ENCODE measurements around the gene ZMAT5.

ZMAT5 gene

GRCh38 chr22:29697853-29698598, 68.8 kb downstream of the ZMAT5 start:
- H3K4me3 ChIP-seq (ENCODE audit: low read depth, low read length), result no peak overlapping the region
- TF ChIP-seq, protein P1, sequence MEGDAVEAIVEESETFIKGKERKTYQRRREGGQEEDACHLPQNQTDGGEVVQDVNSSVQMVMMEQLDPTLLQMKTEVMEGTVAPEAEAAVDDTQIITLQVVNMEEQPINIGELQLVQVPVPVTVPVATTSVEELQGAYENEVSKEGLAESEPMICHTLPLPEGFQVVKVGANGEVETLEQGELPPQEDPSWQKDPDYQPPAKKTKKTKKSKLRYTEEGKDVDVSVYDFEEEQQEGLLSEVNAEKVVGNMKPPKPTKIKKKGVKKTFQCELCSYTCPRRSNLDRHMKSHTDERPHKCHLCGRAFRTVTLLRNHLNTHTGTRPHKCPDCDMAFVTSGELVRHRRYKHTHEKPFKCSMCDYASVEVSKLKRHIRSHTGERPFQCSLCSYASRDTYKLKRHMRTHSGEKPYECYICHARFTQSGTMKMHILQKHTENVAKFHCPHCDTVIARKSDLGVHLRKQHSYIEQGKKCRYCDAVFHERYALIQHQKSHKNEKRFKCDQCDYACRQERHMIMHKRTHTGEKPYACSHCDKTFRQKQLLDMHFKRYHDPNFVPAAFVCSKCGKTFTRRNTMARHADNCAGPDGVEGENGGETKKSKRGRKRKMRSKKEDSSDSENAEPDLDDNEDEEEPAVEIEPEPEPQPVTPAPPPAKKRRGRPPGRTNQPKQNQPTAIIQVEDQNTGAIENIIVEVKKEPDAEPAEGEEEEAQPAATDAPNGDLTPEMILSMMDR (IDR thresholded peaks at IDR 0.05; ENCODE audit: borderline replicate concordance, insufficient read depth, low read depth, low read length), result no peak

DNA sequence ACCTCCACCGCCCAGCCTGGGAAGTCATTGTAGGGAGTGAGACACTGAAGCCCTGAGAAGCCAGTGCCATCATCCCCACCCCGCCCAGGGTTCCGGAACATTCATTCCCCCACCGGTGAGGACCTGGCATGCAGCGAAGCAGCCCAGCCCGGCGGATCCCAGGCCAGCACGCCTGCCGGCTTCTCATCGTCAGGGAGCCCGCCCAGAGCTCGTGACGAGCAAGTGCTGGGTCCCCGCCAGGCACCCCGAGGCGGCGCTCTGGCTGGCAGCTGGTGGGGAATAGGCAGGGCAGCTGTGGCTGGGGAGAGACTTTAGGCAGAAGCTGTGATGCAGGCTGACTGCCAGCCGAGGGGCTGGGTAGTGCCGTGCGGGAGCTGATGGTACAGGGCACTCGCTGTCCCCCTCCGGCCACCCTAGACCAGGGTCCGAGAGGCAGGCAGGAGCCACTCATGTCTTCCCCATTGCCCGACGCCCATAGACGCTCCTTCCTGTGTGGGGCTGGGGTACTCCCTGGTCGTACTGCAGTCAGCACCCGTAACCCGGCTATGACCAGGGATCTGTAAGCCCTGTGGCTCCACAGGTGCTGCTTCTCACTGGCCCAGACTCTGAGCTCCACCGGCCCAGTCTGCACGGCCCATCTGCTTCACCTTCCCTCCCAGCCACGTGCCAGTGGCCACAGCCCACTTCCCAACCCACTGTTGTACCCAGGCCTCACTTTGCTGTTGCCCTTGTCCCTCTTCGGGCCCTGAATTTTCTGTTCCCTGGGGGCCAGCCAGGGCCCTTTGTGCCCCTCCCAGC, 71.5 kb downstream of the ZMAT5 start:
- H3K4me3 ChIP-seq (ENCODE audit: low read depth, low read length), result no peak overlapping the region
- TF ChIP-seq, protein P1 (IDR thresholded peaks at IDR 0.05; ENCODE audit: borderline replicate concordance, insufficient read depth, low read depth, low read length), result no peak

- TF ChIP-seq, protein P1 (IDR thresholded peaks at IDR 0.05; ENCODE audit: borderline replicate concordance, insufficient read depth, low read depth, low read length), result no peak
- no peak overlapping the region for H3K4me3 ChIP-seq (ENCODE audit: low read depth, low read length)
Observed at GRCh38 chr22:29693671-29694070, 73.1 kb downstream of the ZMAT5 start.

DNA sequence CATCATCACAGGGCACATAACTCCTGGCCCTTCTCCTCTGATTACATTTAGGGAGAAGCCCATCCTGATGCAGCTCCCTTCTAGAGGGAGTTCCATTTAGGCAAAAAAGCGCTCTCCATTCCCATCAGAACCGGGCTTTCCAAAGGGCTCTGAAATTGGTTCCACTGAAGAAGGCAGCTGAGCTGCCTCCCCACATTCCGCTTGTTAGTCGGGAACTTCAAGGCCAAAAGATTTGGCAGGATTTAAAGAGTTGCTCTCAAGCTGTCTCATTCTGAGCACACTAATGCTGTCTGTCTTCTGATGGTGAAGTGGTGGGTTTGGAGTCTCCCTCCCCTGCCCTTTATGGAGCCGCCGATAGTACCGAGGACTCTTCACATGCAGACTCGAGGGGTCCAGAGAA, 73.6 kb downstream of the ZMAT5 start:
- TF ChIP-seq, protein P1 (IDR thresholded peaks at IDR 0.05; ENCODE audit: borderline replicate concordance, insufficient read depth, low read depth, low read length), result no peak
- H3K4me3 ChIP-seq (ENCODE audit: low read depth, low read length), result no peak overlapping the region

GRCh38 chr22:29692327-29692640, 74.5 kb downstream of the ZMAT5 start:
- no peak overlapping the region for H3K4me3 ChIP-seq (ENCODE audit: low read depth, low read length)
- TF ChIP-seq, protein P1 (IDR thresholded peaks at IDR 0.05; ENCODE audit: borderline replicate concordance, insufficient read depth, low read depth, low read length), result no peak

DNA sequence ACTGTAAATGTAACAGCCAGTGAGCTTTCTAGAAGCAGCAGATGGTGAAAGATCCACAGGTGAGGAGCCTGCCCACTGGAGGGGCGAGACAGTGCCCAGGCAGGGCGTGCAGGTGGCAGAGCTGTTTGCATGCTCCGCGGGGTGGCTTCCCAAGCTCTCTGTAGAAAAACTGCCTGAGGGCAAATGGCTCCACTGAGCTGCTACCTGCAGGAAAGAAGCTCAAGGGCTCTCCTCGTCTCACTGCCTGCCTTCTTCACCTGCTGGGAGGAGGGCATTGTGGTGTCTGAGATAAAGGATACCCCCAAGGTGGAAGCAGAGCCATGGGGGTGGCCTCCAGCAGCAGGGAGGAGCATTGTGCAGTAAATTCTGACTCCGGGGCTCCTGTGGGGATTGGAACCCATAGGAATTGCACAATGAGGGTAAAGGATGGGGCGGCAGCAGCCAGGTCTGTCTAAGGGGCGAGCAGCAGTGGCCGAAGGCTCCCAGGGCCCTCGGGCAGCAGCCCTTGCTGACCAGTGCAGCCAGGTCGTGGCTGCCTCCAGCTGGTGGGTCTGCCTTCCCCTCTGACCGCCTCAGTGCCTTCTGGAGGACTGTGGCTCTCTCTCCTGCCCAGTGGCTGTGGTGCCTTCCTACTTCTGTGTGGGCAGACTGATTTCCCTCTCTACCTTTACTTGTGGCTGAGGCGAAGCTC, 75.0 kb downstream of the ZMAT5 start:
- TF ChIP-seq, protein P1 (IDR thresholded peaks at IDR 0.05; ENCODE audit: borderline replicate concordance, insufficient read depth, low read depth, low read length), result no peak
- no peak overlapping the region for H3K4me3 ChIP-seq (ENCODE audit: low read depth, low read length)
